NCI-H526 treated with DMSO at 0.1 percent for 48 hours (cell line): Measurements from ENCODE around the gene FGF1.
A peak's percentile ranks its signal among the peaks of the same experiment; 100 is the strongest.

Experiments
- DNase-seq: peaks from one replicate; lab custom pipeline; 2025; lab: John Stamatoyannopoulos, UW

The FGF1 gene

DNA sequence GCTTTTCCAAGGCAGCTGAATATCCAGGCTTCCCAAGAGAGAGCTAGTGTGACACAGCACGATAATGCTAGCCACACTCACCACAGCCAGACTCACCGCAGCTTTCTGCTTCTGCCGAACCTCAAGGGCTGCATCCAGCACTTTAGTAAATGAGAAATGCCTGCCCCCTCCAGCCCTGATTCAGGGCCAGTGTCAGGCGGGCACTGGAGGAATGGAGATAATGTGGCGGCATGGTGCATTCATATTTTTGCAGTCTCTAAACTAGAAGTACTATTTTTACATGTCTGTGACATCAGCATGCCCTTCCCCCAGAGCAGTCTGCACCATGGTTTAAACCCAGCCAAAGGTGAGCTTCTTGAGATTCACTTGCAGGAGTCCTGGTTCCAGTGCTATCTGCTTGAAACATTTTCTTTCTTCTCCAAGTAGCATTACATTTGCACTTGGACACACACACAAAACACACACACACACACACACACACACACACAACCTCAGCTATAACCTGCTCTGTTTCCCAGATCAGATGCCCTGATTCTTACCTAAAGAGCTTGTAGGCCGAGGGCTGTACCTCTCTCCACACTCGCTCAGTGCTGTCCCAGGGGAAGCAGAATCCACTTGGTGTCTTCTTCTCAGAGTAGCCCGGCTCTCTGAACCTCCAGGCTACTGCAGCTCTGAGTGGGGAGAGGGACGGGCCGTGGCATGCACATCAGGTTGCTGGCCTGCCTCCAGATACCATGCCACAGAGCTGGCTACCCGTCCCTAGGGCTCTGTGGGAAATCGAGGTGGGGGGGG is at the start of gene FGF1:
FGF1 (minus strand) TSS at position 673 of the 792 bp plus-strand sequence. CDS start 71,963 bp downstream, outside the sequence.
- no peak for DNase-seq

DNA sequence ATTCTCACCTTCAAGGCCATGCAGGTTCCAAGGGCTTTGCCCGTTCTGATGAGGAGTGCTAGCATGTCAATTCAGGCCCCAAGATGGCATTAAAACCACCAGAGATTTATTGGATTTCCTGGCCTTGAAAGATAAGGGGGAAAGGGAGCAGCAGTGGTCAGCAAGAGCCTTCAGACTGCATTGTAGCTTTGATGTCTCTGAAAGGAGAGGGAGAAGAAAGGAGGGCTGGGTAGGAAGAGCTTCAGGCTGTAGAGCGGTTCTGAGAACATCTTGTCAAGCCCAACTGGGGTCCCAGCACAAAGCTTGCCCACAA is 41.8 kb upstream of the FGF1 start:
- no peak for DNase-seq

DNA sequence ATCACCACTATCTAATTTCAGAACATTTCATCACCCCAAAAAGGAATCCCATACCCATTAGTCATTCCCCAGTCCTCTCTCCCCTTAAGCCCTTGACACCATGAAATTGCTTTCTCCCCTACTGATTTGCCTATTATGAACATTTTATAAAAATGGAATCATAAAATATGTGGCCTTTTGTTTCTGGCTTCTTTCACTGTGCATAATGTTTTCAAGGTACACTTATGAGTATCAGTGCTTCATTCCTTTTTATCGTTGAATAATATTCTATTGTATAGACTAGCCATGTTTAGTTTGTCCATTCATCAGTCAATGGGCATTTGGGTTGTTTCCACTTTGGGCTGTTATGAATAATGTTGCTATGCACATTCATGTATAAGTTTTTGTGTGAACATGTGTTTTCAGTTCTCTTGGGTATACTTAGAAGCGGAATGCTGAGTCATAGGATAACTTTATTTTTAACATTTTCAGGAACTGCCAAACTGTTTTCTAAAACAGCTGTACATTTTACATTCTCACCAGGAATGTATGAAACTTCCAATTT is 40.4 kb upstream of the FGF1 start:
- no peak for DNase-seq

DNA sequence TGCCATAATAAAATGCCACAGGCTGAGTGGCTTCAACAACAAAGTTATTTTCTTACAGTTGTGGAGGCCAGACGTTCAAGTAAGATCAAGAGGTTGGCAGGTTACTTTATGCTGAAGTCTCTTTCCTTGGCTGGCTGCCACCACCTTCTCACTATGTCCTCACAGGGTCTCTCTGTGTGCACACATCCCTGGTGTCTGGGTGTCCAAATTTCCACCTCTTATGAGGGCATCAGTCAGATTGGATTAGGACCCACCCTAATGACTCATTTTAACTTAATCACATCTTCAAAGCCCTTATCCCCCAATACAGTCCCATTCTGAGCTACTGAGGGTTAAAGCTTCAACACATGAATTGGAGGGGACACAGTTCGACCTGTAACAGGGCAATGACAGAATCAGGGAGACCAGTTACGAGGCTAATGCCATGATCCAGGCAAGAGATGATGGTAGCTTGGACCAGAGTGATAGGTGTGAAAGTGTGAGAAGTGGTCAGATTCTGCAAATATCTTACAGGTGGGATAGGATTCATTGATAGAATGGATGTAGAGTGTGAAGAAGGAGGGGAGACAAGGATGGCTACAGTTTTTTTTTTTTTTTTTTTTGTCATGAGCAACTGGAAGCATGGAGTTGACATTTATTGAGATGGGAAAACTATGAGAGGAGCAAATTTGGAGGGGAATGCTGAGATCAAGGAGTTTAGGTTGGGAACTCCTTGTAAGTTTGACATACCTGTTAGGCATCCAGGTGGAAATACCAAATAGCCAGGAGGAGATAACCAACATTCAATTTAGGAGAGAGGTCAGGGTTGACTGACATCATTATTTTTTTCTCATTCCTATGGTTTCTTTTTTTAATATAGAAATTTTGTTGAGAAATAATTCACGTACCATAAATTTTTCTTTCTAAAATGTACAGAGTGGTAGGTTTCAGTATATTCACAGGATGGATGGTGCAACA is 39.6 kb upstream of the FGF1 start:
- no peak for DNase-seq

DNA sequence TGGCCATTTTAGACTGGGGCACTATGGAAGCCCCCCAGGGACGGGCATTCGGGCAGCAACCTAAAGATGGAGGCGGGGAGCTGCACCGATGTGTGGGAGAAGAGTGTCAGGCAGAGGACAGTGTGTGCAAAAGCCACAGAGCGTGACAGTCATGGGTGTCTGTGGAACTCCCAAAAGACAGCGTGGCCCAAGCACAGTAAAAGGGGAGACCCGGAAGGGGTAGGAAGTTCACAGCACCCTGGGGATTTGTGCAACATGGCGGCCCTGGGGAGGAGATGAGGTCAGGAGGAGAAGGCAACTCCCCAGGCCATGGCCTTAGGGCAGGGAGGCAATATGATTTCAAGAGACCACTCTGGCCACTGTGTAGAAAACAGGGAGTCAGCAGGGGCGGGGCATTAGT is 38.9 kb upstream of the FGF1 start:
- DNase-seq: no peak

DNA sequence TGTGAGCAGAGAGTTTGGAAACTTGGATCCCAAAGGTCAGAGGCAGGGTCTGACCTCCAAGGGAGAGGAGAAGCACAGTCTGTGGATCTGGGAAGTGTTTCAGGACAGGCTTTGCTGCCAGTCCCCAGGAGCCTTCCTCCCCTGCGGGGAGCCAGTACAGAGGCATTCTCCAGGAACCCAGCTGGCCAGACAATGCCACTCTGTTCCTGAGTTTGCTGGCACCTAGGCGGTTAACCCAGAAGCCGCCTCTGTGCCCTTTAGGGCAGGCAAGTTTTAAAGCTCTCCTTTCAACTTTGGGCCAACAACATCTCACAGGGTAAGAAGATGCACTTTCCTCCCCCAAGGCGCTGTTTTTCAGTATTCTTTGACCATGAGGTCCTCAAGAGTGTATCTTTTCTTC is 37.0 kb upstream of the FGF1 start:
- DNase-seq: no peak

DNA sequence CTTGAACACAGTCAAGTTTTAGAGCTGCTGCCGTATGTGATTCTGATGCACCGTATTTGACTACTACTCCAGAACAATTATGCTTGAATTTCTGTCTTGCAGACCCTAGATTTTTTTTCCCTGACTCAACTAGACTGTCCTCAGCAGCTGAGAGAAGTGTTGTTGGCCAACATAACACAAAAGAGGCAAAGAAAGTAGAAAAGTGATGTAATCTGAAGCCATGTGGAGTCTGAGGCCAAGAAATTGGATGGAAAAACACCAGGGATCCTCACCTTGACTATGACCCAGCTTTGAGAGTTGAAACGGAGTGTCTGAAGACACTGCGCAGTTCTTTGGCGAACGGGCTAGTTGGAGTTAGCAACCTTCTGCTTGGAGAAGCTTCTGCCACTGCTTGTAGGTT is 36.3 kb upstream of the FGF1 start:
- no peak for DNase-seq

DNA sequence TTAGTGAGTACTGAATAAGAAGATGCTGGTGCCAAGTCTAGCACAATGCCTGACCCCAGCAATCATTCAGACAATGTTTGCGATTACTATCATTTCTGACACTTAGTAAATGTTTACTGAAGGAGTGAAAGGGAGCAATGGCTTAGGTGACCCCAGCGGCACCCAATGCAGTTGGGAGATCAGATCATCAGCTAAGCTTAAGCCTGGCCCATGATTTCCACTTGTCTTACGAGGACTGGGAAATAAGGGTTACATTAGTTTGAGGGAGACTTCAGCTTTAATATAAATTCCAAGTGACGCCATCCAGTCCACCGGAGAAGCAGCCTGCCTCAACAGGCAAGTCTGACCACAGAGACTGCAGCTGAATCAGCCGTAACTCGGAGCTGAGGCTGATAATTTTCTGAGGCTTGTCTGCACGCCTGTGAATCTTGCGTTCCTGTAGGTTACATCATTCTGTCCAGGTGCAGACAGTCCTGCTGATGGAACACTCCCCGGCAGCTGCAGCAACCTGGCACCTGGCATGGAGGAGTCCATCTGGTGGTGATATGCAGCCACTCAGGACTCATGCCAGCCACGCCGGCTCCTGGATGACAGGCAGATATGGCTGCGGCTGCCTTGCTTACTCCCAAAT is 34.9 kb upstream of the FGF1 start:
- DNase-seq: peak; percentile 6

DNA sequence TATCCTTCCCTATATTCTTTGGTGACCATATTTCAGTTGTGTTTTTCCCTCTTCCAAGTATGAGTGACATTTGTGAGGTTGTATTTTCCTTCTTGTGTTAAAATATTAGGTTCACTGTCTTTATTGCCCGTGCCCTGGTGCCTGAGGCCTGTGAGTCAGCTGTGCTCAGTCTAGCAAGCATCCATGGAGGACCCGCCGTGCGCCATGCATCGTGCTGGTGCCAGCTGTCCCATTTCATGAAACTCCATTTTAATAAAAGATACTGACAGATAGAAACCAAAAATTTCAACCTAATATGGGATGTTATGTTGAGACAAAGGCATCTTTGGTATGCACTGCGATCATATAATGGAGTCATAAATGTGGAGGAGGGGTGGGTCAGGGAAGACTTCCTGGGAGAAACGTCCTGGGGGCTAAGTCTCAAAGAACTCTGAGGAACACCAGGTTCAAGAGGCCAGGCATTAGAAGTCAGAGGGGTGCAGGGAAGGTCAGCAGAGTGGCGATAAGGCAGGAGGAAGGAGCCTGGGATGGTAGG is 34.0 kb upstream of the FGF1 start:
- no peak for DNase-seq

DNA sequence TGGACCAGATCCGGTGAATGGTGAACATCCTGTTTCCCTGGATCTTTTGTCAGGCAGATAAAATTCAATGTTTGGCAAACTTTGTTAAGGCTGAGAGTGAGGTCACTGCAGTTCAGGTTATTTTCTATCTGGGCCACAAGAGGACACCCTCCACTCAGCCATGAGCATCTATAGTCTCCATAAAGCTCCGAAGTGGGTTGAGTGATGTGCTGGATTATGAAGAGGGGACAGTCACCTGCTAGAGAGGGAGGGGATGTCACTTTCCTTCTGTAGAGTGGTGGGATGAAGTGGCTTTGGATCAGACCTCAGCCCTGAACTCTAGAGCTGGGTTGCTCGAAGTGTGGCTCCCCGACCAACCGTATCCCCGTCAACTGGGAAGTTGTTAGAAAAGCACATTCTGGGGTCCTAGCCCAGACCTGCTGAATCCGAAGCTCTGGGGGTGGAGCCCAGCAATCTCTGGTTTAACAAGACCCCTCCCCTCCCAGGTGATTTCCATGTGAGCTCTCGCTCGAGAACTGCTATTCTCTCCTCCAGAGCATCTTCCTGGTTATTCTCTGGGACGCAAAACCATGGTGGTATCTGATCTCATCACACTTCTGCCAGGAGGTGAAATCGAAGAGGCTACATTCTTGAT is 31.8 kb upstream of the FGF1 start:
- no peak for DNase-seq

DNA sequence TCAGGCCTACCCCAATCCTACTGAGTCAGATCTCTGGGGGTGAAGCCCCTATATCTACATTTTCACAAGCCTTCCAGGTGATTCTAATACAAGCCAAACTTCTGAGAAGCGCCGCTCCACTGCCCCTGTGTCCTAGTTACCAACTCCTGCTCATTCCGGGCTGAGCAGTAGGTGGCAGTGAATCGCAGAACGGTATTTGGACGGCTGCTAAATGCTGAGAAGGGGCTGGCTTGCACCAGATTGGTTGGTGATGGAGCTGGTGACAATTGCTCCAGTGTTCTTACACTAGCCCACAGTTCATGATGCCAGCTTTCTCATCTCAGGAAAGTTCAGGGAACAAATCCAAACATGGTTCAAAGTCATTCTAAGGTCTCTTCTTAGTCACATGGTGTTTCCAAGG is 31.1 kb upstream of the FGF1 start:
- DNase-seq: peak; percentile 43

DNA sequence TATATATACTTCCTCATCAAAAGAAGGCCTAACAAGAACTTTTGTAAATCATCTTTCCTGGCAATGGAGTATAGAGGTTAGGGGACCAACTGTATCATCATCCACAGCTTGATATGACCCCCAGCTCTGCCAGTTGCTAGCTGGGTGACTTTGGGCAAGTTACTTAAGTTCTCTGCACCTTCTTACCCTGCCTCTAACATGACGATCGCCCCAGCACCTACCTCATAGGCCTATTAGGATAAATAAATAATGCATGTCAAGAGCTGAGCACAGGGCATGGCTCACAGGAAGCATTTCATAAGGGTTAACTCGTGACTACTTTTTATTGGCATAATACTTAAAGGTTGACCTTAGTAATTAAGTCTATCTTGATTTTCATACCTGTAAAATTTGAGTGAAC is 29.4 kb upstream of the FGF1 start:
- DNase-seq: no peak

DNA sequence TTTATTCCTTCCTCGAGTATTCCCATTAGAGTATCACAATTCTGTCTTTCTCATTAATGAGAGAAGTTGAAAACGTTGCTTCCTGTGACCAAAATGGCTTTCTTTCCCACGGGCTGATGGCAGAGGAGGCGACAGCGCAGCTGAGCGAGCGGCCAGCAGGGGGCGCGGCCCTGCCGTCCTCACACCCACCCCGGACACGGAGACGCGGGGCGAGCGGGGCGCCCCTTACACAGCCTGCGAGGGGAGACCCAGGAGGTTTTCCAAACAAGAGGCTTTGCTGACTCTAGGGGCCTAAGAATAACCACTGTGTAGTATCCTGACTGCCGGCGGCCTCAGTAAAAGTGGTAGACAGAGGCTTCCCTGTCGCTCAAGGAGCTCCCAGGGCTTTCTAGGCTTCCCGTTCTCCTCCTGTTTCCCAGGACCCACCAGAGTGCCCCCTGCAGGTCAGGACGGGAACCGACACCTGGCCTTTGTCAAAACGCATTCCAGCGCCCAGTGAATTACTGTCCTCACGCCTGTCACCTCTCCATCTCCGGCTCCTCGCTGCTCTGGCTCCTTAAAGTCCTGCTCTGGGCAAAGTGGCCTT is 27.3 kb upstream of the FGF1 start:
- DNase-seq: peak; percentile 74

DNA sequence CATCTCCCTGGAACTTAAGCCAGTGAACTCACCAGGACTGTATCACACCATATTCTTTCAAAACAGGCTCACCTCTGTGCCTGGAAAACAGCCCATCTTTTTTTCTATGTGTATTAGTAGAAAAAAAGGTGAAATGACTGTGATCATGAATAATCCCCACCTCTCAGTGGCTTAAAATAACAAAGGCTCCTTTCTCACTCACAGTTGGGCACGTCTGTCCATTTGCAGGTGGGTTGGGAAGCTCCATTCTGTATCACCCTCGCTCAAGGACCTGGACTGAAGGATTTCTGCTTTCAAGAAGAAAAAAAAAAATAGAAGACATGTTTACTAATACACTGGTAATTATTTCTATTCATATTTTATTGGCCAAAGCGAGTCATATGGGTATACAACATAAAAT is 17.3 kb upstream of the FGF1 start:
- no peak for DNase-seq

DNA sequence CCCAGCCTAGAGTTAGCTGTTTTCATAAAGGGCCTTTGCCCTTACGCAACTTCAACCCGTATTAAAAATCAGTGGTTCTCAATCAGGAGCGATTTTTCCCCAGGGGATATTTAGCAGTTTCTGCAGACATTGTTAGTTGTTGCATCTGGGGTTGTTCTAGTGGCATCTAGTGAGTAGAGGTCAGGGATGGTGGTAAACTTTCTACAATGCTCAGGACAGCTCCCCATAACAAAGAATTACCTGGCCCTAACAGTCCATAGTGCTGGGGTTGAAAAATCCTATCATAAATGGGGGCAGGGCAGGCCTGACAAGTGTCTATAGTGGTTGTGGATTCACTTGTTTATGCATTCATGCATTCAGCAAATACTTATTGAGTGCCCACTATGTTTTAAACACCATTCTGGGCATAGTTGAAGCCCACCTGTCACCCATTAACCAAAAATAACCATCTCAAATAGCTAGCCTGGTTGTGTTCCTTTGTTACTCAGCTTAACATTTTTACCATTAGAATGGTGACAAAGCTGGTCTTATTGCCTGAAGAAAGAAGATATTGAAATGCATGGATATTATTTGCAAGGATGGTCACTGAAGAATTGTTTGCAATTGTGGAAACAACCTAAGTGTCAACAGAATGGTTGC is 15.9 kb upstream of the FGF1 start:
- DNase-seq: no peak

DNA sequence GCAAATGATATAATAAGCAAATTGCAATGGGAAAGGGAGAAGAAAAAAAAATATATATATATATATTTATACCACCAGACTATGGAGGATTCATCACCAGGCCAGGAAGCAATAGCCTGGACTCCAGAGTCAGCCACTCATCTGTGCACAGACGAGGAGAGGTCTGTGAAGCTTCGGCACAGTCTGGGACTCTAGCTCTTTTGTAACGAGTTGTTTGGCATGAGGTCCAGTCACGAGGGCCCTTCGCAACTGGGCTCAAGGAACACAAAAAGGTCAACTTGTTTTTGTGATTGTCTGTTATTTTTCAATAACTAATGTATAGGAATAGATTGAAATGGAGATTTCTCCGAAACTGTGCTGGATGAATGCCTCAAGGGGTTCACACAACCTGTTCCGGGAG is 14.7 kb upstream of the FGF1 start:
- DNase-seq: no peak

DNA sequence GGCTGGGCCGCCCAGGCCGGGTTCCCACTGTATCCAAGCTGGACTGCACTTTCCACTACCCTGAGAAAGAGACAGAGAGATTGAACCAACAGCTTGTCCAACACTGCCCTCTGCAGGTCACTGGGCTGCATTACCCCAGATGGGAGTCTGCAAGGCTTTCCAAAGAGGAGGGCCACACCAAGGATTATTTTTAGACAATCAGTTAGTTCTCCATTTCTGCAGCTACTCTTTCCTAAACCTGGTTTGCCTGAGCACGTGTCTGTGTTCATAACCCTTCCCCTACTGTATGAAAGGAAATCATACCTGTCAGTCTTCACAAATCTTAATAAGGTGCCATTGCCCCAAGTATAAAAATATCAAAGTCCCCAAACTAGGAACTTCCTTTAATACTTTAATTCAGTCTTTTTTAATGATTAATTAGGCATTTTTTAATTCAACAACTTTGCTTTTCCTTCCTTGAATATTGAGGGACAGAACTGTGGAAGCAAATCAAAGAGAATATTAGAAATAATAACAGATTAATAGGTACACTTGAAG is 13.4 kb upstream of the FGF1 start:
- peak; percentile 35 for DNase-seq

DNA sequence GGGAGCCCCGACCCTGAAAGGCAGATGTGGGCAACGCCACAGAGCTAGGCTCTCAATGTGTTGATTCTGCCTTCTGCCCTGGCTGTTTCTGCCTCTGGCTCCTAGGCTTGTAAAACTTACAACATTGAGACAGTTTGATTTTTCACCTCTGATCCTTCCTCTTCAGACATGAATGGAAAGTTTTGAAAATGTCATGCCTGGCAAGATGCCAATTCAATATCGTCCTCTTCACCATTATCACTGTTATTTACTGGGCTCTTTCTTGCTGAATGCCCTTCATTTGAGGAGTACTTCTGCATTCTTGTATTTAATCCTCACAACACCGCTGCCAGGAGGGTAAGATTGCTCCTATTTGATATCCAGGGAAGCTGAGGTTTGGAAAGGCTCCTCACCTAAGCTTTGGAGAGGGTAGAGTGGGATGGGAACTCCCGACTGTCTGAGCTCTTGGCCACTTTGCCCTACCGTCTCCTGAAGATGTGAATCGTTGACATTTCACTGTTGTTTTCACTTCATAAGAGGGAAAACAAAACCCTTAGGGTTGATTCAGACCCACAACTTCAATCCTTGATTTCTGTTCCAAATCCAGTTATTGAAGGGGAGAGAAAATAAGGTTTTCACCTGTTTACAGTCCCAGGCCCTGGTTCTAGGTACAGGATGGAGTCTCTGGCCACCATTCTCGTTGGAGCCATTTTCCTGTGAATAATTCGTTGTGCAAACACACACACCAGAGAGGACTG is 12.7 kb upstream of the FGF1 start:
- no peak for DNase-seq

DNA sequence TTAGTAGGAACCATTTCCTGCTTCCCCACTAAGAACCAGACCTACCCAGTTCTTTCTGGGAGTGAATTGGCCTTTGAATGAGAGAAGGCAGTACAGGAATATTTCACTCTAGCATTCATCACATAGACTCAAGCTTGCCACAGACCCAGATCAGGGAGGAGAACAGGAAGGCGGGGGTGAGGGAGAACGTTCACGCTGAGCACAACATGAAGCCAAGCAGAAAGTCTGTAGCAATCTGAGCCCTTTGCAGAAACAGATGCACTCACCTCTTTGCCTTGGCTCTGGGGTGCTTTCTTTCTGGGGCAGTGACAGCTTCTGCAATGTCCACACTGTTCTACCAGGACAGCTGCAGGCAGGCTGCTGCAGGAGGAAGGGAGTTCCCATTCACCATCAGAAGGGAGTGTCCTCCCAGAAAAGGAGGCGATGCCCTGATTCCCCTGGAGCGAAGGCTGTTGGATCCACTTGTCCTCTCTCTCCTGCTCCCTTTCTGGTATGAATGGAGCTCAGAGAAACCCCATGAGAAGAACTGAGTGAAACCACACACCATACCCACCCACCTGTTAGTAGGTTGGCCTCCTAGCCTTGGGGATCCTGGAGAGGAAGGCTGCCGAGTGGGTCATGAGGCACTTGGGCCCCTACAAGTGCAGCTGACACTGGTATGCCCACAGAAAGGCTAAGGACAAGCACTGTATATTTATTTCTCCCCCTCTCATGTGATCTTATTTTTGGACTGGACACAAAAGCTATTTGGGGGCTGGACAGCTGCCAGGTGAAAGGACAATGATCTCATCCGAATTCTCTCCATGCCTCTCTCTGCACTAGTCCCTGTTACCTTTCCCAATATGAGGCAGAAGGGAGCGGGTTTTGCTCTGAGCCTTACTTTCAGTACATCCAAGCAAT is 11.7 kb upstream of the FGF1 start:
- no peak for DNase-seq
